HG03045 (cell line): ENCODE measurements around the gene CENPF.
A peak's percentile ranks its signal among the peaks of the same experiment; 100 is the strongest.
"Not testable (repeated sequence)": the region's sequence is repeated elsewhere in the genome, so short reads cannot be mapped to it uniquely, and the experiment has no call there.

Experiments
- ATAC-seq: cut with Tn5 transposase; IDR thresholded peaks from one replicate; pipeline ENCODE4 v1.9.1; 2021; ENCODE audit warnings: mild to moderate bottlenecking, moderate library complexity; ENCODE audit not compliant: unreplicated experiment

Gene CENPF, protein sequence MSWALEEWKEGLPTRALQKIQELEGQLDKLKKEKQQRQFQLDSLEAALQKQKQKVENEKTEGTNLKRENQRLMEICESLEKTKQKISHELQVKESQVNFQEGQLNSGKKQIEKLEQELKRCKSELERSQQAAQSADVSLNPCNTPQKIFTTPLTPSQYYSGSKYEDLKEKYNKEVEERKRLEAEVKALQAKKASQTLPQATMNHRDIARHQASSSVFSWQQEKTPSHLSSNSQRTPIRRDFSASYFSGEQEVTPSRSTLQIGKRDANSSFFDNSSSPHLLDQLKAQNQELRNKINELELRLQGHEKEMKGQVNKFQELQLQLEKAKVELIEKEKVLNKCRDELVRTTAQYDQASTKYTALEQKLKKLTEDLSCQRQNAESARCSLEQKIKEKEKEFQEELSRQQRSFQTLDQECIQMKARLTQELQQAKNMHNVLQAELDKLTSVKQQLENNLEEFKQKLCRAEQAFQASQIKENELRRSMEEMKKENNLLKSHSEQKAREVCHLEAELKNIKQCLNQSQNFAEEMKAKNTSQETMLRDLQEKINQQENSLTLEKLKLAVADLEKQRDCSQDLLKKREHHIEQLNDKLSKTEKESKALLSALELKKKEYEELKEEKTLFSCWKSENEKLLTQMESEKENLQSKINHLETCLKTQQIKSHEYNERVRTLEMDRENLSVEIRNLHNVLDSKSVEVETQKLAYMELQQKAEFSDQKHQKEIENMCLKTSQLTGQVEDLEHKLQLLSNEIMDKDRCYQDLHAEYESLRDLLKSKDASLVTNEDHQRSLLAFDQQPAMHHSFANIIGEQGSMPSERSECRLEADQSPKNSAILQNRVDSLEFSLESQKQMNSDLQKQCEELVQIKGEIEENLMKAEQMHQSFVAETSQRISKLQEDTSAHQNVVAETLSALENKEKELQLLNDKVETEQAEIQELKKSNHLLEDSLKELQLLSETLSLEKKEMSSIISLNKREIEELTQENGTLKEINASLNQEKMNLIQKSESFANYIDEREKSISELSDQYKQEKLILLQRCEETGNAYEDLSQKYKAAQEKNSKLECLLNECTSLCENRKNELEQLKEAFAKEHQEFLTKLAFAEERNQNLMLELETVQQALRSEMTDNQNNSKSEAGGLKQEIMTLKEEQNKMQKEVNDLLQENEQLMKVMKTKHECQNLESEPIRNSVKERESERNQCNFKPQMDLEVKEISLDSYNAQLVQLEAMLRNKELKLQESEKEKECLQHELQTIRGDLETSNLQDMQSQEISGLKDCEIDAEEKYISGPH (N-terminal part only)

DNA sequence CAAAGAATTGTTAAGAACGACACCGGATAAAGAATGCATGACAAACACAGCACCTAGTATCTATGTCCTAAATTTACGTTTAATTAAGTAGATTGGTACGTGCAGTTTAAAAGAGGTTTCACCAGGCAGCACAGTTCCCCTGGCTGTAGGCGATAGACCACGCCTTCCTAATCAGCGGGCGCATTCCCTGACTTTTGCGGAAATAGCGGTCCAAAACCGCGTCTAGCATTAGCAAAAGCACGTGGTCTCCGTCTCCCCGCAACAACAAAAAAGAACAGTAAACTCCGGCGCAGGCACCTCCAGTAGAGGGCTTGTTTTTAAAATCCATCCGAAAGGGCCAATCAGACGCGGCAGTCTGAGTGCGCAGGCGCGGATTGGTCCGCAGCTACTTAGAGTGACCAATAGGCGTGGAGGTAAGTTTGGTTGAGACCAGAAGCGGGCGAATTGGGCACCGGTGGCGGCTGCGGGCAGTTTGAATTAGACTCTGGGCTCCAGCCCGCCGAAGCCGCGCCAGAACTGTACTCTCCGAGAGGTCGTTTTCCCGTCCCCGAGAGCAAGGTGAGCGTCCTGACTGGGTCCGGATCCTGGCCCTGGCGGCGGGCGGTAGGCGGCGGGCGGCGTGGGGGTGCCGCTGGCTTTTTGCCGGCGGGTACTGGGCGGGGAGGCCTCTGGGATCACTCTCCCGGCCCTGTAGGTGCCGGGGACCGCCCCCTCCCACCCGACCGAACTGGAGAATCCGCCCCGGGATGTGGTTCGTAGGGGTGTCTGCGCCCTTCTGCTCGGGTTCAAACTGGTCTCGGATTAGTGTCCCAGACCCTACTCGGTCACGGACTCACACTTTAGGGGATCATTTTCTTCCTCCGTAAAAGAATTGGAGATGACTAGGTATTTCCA is at the start of gene CENPF:
CENPF (plus strand) TSS at position 432 of the 894 bp plus-strand sequence. CDS start 10,560 bp downstream, outside the sequence.
- peak; percentile 99 for ATAC-seq

DNA sequence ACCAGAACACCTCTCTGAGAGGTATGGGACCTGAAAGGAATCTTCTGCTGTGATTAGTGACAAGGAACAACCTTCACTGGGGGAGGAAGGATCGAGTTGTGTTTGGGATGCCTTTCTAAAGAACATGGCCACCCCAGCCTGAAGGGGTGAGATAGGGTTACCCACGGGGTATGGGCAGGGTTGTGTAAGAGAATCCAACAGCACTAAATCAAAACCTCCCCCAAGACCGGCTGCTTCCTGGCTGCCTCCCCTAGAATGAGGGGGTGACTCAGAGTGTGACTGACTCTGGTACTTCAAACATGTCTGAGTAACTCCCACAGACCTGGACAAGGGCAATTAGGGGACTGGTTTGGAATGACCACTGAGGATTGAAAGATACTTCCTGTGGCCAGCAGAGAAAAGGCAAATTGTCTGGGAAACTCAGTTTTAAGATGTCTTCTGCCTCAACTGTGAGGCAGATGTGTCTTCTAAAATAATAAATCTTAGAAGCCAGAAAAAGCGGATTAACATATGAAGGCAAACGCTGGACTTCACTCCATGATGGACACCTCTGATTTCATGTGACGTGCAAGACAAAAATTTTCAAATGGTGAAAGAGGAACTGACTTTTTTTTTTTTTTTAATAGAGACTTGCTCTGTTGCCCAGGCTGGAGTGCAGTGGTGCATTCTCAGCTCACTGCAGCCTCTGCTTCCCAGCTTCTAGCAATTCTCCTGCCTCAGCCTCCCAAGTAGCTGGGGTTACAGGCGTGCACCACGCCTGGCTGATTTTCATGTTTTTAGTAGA is 44.9 kb upstream of the CENPF start:
- ATAC-seq, result no peak

DNA sequence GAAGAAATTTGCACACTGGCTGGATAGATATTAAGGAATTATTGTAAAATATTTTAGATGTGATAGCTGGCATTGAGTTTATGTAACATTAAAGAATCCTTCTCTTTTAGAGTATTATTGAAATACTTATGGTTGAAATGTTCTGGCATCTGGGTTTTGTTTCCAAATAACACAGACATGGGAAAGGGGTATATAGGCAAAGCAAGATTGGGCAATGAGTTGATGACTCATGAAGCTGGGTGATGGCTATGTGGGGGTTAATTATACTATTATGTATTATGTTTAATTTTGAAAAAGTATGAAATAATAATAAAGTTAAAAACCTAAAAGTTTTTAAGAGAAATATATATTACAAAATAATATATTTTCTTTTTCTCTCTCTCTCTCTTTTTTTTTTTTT is 39.1 kb upstream of the CENPF start:
- no peak for ATAC-seq

DNA sequence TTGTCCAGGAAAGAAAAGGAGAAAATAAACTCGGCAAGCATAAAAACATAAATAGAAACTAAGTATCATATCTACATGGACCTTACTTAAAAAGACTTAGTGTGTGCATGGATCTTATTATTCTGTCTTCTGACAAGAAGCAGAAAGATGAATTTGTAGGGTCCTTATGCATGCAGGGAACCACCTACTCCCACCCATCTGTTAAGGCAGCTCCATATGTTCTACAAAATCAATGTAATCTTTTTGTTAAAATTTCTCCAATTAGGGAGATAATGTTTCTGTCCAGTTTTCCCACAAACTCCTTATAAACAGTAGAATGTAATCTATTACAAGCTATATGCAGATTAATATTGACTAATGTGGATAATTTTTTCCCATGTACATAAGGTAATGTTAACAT is 37.7 kb upstream of the CENPF start:
- no peak for ATAC-seq

DNA sequence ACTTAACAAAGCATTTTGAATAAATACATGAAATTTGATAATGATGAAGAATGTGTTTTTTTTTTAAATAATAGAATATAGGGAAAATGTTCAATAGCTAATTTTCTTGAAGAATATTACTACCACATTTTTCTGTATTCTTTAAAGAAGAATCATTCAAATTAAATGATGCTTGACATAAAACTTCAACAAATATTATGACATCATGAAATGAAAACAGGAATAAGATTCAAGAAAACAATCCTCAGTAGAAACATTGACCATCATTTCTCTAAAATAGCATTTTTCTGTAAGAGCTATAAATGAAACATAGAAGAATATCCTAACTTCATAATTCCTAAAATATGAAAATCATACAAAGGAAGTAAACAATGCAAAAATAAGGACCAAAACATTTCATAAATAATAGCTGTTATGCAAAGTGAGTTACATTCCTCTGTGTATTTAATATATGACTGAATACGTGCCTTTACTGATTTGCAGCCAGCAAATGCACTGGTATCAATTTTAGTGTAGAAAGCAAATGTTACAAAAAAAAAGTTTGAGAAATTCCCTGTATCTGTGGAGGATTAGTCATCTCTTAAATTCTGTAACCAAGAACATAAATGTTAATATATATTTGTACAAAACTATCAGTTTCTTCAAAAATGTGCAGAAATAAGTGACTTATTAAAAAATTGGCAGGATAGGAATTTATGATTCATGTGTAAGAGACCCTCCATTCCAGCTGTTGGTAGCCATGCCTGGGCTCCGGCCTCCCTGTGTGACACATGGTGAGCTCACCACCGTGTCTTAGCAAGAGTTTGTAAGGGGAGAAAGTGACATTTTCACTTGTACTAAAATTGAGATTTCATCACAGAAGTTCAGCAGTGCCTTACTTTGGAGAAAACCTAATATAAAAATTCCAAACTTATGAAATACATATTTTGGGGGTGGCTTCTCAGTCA is 36.6 kb upstream of the CENPF start:
- no peak for ATAC-seq

DNA sequence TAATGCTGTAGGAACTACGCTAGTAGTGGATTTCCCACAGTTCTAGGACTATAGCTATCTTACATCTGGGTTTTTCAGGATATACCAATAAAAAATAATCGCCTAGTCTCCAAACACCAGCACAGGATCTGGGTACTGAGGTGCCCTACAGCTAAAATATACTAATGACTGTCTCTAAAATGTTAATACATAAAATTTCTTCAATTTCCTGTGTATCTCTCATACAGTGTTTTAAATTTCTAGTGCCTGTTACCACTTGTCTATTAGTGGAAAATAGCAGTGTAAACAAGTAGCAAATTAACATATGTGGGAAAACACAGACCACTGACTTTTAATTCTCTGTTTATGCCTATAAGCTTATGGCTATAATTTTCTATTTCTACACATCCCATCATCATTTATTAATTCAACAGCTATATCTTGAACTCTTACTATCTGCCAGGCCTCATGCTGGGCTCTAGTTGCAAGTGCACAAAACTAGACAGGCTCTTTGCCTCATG is 35.5 kb upstream of the CENPF start:
- ATAC-seq, result no peak

DNA sequence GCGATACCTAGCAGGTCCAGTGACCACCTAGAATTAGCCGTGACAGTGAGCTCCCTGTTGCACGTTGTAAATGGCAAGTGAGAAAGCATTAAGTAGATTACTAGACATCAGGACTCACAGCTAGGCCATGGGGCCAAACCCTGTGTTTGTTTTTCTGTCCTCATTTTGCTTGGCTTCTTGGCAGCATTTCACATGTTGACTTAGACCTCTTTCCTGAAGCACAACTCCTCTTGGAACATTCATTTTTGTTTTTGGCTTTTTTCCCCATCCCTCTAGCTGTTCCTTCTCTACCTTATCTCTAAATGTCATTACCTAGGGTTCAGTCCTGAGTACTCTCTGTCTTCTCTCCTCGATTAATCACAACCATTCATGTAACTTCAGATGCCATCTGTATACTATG is 34.7 kb upstream of the CENPF start:
- ATAC-seq, result no peak

DNA sequence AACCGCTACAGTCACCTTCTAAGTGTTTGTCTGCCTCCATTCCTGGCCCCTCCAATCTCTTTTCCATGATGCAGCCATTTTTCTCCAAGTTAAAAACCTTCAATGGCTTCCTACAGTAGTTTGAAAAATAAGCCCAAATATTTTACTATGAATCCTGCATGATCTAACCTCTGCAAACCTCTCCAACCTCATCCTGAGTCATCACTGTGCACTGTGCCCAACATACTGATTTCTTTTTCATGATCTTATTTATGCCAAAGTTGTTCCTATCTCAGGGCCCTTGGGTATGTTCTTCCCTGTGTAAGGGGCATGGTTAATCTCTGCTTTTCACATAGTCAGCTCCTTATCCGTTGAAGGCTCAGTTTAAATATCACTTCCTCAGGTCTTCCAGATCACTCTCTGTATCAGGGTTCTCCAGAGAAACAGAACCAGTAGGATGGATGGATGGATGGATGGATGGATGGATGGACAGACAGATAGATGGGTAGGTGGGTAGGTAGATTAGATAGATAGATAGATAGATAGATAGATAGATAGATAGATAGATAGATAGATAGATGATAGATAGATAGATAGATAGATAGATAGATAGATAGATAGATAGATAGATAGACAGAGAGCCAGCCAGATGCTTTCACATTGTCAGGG is 33.5 kb upstream of the CENPF start:
- no peak for ATAC-seq

DNA sequence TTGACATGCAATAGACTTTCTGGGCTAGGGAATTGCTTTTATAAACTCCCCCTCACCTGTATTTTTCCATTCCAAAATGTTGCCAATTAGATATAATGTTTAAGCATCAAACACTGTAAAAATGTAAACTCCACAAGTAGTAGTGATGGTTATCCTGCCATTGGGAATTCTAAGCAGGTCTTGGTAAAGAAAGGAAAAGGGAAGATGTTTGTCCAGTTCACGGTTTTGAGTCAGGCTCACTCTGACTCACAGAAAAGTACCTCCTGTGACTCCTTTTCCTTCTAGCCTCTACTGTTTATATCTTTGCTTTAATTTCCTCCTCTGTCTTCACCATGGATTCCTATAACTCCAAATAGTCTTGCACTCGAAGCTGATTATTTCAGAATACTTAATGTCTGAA is 32.6 kb upstream of the CENPF start:
- no peak for ATAC-seq

DNA sequence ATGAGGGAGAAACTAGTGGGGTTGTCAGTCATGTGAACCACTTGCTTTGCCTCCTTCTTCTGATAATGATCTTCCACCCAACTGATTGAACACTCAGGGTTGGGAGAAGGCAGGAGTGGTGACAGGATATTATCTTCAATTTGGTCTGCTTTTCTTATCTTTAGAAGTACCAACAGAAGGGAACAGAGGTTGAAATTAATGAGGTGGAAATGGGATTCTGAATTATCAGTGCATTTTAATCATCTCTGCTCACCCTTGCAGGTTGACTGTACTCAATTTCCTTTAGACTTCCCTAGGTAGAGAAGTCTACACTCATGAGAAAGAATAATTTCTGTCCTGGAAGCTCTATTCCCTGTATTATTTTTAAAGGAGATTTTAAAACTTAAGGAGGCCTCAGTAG is 31.7 kb upstream of the CENPF start:
- no peak for ATAC-seq

DNA sequence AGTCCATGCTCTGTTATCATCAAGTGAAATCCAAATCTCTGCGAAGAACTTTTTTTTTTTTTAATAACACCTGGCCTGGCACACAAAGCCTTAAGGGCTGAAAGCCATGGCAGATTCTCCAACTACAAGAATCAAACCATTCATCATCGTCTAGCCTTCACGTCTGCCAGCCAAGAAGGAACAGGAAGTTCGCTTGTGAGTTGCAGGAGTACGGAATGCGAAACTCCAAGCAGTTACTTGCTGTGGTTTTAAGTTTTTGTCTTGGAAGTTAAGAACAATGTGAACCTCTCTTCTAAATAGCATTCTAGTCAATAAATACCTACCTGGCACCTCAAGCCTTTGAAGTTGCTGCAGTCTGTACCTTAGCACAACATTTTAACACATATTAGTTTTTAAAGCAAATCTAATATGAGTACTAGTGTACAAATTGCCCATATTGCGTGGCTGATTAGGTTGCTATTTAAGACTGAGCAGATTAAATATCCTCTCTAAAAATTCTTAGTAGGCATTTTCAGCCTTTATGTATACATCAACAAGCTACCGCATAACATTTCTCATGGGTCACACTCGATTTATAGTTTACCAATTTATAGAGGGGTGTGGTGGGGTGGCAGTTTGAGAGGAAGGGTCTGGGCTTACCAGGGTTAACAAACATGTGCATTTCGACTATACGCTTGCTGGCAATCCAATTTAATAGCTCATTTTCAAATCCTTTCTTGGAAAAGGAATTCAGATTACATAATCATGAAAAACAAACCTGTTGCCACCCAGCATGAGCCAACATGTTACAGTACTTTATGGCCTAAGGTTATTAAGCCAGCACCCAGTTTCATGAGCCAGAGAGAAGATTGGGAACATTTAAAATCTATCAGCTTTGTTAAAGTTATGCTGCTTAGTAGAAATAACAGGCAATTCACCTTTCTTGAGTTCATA is 29.3 kb upstream of the CENPF start:
- ATAC-seq, result no peak

DNA sequence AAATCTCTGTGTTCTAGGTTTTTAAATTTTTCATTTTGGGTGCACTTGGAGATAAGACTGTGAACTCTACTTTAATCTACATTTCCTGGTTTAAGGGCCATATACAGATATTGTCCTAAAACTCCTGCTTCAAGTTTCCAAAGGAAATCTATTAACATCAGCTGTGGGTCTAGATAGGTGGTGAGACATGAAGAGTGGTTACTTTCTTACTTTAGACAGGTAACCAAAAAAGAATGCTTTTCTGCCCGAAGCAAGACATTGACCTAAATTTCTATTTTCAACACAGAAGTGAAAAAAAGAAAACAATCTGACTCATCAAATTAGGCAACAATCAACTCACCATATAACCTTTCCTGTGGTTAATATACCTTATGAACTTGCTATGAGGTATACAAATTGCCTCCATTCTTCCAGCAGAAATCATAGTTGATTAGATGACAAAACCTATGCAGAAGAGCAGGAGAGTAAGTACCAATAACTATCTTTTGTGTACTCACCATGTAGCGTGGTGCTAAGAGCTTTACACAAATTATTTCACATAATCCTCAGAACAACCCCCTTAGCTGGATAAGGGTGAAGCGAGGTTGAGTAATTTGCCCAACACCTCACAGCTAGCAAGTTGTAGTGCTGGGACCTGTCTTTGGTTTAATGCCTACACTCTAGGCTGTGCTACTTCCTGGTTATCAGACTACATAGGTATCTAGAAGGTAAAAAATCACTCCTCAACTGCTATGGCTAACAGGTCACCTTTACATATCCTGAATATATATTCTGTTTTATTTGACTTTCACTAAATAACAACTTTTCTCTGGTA is 28.2 kb upstream of the CENPF start:
- ATAC-seq, result no peak

DNA sequence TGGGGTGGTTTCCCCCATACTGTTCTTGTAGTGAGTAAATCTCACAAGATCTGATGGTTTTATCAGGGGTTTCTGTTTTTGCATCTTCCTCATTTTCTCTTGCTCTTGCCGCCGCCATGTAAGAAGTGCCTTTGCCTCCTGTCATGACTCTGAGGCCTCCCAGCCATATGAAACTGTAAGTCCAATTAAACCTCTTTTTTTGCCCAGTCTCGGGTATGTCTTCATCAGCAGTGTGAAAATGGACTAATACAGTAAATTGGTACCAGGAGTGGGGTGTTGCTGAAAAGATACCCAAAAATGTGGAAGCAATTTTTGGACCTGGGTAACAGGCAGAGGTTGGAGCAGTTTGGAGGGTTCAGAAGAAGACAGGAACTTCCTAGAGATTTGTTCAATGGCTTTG is 26.9 kb upstream of the CENPF start:
- ATAC-seq, result not testable (repeated sequence)

DNA sequence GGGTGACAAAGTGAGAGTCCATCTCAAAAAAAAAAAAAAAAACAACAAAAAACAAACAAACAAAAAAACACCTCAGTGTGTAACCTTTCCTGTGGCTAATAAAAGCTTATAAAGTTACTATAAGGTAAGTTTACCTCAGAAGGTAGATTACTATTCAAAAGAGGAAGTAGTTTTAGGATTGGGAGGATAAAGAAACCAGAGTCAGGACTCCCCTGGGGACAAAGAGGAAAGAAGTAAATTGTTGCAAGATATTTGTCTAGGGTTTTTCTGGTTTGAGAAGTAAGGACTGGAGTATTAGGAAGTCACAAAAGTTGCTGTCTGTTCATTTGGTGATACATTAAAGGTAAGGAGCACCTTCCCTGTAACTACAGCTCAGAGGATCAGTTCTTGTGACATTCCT is 23.8 kb upstream of the CENPF start:
- no peak for ATAC-seq

DNA sequence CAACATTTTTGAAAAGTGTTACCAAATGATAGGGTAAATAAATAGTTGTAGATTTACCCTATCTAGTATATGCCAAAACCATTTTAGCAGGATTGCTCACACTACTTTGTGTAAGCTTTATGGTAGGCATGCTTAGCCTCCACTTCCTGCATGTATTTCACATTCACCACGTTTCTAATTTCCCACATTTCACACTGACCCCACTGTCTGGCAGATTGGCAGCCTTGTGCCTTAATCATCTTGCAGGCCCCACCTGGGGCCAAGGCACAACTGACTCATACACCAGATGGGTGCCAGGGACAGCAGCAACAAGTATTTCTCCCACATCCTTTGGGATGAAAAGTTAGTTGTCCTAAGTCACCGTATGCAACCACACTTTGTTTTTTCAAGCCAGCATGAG is 21.2 kb upstream of the CENPF start:
- ATAC-seq, result no peak
